HCT116 (cell line): Measurements from ENCODE around the gene TEF. TPM values are rescaled to one million over a fixed set of nuclear protein-coding genes. Genes with fewer than 3 reads are reported as not detected.
A peak's percentile ranks its signal among the peaks of the same experiment; 100 is the strongest.

Experiments
- ATAC-seq: fragments of 200-7000 bp; cut with Tn5 transposase; 2 replicates; pipeline ENCODE4 v1.9.1; 2020; ENCODE audit warnings: mild to moderate bottlenecking, moderate library complexity
- BruUV-seq: library from RNA; stranded (reverse); fragments of 400-500 nt; replicated peaks from 2 replicates; lab custom pipeline; 2021; lab: Mats Ljungman, UMichigan
- CTCF ChIA-PET: fragments of 300-600 bp; sonication (Branson Sonifier 250); formaldehyde crosslinking; loops from one replicate; lab custom pipeline; 2021; ENCODE audit warnings: antibody characterized with exemption; lab: Charles Lee
- POLR2A ChIA-PET: fragments of 300-600, 350-600 bp; sonication (Branson Sonifier 250); formaldehyde crosslinking; loops from one replicate; lab custom pipeline; 2021; ENCODE audit warnings: antibody characterized with exemption; lab: Charles Lee
- RAD21 ChIA-PET, 2 experiments: fragments of 300-600 bp; sonication (Branson Sonifier 250); formaldehyde crosslinking; loops; one replicate each; lab custom pipeline; 2023; ENCODE audit warnings: low total read pairs in 2 of 2; ENCODE audit not compliant: uncharacterized antibody in 2 of 2, unreplicated experiment in 2 of 2, low non-redundant PET in 1 of 2; lab: Charles Lee
- DNase-seq: peaks from one replicate; pipeline ENCODE4 v3.0.0-alpha.2; 2010; ENCODE audit warnings: low read depth, low spot score
- H2AFZ ChIP-seq: fragments of 200-600 bp; shearing (Covaris generic), sonication (generic); 2 replicates; pipeline ENCODE4 v1.6.1; 2017; ENCODE audit warnings: low read depth, mixed run types, mixed read lengths, antibody characterized with exemption, low read length; ENCODE audit not compliant: poor library complexity, severe bottlenecking
- H3K27ac ChIP-seq: 2 replicates; pipeline ENCODE4 v1.5.1; 2012; ENCODE audit warnings: low read depth, low read length
- H3K27me3 ChIP-seq: fragments of 200-600 bp; sonication (generic); 2 replicates; pipeline ENCODE4 v1.6.1; 2016; ENCODE audit warnings: mixed run types, low read length, mixed read lengths; ENCODE audit not compliant: insufficient read depth
- H3K36me3 ChIP-seq, 2 experiments: fragments of 200-500 bp in 1 of 2; fragments of 200-600 bp in 1 of 2; sonication (Bioruptor generic) in 1 of 2; sonication (generic) in 1 of 2; 2 replicates each; pipeline versions ENCODE4 v1.5.1 to v1.6.1; 2014 to 2016; ENCODE audit warnings: low read length in 2 of 2, inconsistent platforms in 1 of 2, mixed read lengths in 1 of 2, mixed run types in 1 of 2; ENCODE audit not compliant: insufficient read depth in 2 of 2, control insufficient read depth in 1 of 2
- H3K4me1 ChIP-seq, 2 experiments: fragments of 200-600 bp in 1 of 2; sonication (generic) in 1 of 2; 2 replicates each; pipeline versions ENCODE4 v1.5.1 to v1.6.1; 2012 to 2017; ENCODE audit warnings: low read length in 2 of 2, inconsistent platforms in 1 of 2, mild to moderate bottlenecking in 1 of 2, mixed read lengths in 1 of 2, mixed run types in 1 of 2, moderate library complexity in 1 of 2; ENCODE audit not compliant: insufficient read depth in 2 of 2, control insufficient read depth in 1 of 2
- H3K4me2 ChIP-seq: fragments of 200-600 bp; sonication (generic); 2 replicates; pipeline ENCODE4 v1.6.1; 2017; ENCODE audit warnings: mixed run types, low read length, mixed read lengths
- H3K4me3 ChIP-seq, 2 experiments: fragments of 200-600 bp in 1 of 2; sonication (generic) in 1 of 2; replicated peaks in 1 of 2; 2 replicates each; pipeline ENCODE4 v1.5.1; 2011 to 2016; ENCODE audit warnings: low read length in 2 of 2, control low read depth in 1 of 2, low read depth in 1 of 2, mild to moderate bottlenecking in 1 of 2, mixed read lengths in 1 of 2, mixed run types in 1 of 2
- H3K79me2 ChIP-seq: fragments of 200-600 bp; sonication (generic); 2 replicates; pipeline ENCODE4 v1.6.1; 2017; ENCODE audit warnings: mild to moderate bottlenecking, mixed run types, low read length, moderate library complexity, mixed read lengths; ENCODE audit not compliant: insufficient read depth
- H3K9ac ChIP-seq: fragments of 200-600 bp; sonication (generic); 2 replicates; pipeline ENCODE4 v1.6.1; 2016; ENCODE audit warnings: low read length, mixed read lengths
- H3K9me2 ChIP-seq: fragments of 200-600 bp; sonication (generic), shearing (Covaris generic); 2 replicates; pipeline ENCODE4 v1.6.1; 2017; ENCODE audit warnings: mixed run types, mild to moderate bottlenecking, moderate library complexity; ENCODE audit not compliant: insufficient read depth
- H3K9me3 ChIP-seq, 2 experiments: fragments of 200-500 bp in 1 of 2; fragments of 200-600 bp in 1 of 2; sonication (Bioruptor generic) in 1 of 2; sonication (generic) in 1 of 2; 2 replicates each; pipeline ENCODE4 v1.6.1; 2014 to 2017; ENCODE audit warnings: low read length in 2 of 2, mixed read lengths in 2 of 2, inconsistent platforms in 1 of 2, low read depth in 1 of 2, mild to moderate bottlenecking in 1 of 2, mixed run types in 1 of 2, moderate library complexity in 1 of 2; ENCODE audit not compliant: control insufficient read depth in 1 of 2, insufficient read depth in 1 of 2
- H4K20me1 ChIP-seq: fragments of 200-600 bp; sonication (generic), shearing (Covaris generic); 2 replicates; pipeline ENCODE4 v1.6.1; 2017; ENCODE audit warnings: mixed run types, mild to moderate bottlenecking, moderate library complexity; ENCODE audit not compliant: insufficient read depth
- CBX3 ChIP-seq: IDR thresholded peaks from 2 replicates; pipeline ENCODE4 v1.6.1; 2012; ENCODE audit warnings: low read depth
- CEBPB ChIP-seq: IDR thresholded peaks from 2 replicates; pipeline ENCODE4 v1.6.1; 2012; ENCODE audit warnings: low read depth
- EZH2 ChIP-seq: fragments of 200-600 bp; sonication (generic); IDR thresholded peaks from 2 replicates; pipeline ENCODE4 v1.6.1; 2017; ENCODE audit warnings: antibody characterized with exemption, mixed run types
- POLR2A ChIP-seq: IDR thresholded peaks from 2 replicates; pipeline ENCODE4 v1.7.0; 2011; ENCODE audit warnings: borderline replicate concordance; ENCODE audit not compliant: insufficient read depth, insufficient read length; ENCODE audit errors: extremely low read depth
- RAD21 ChIP-seq: IDR thresholded peaks from 2 replicates; pipeline ENCODE4 v1.6.1; 2012; ENCODE audit warnings: low read depth, mild to moderate bottlenecking
- SIN3A ChIP-seq: IDR thresholded peaks from 2 replicates; pipeline ENCODE4 v1.6.1; 2012; ENCODE audit warnings: low read depth
- SP1 ChIP-seq: IDR thresholded peaks from 2 replicates; pipeline ENCODE4 v1.6.1; 2012; ENCODE audit warnings: low read depth
- SRF ChIP-seq: IDR thresholded peaks from 2 replicates; pipeline ENCODE4 v1.6.1; 2012; ENCODE audit warnings: low read depth
- ZFX ChIP-seq: fragments of 450-650 bp; IDR thresholded peaks from 2 replicates; pipeline ENCODE4 v1.6.1; 2017
- intact Hi-C: fragments of 100-400 bp; cut with micrococcal nuclease; formaldehyde crosslinking; loops from 2 replicates; pipeline ENCODE4 v1.10.0; 2022
- total RNA-seq: library from RNA; stranded (reverse); gene quantifications from one replicate; pipeline ENCODE4 v1.2.1, GENCODE V29; 2021; ENCODE audit not compliant: unreplicated experiment
- TF ChIP-seq, protein P1 (sequence below): IDR thresholded peaks from 2 replicates; pipeline ENCODE4 v1.6.1; 2012; ENCODE audit warnings: low read depth

Gene TEF
- total RNA-seq, 1 experiment from 2014 or later: 16.5 TPM

DNA sequence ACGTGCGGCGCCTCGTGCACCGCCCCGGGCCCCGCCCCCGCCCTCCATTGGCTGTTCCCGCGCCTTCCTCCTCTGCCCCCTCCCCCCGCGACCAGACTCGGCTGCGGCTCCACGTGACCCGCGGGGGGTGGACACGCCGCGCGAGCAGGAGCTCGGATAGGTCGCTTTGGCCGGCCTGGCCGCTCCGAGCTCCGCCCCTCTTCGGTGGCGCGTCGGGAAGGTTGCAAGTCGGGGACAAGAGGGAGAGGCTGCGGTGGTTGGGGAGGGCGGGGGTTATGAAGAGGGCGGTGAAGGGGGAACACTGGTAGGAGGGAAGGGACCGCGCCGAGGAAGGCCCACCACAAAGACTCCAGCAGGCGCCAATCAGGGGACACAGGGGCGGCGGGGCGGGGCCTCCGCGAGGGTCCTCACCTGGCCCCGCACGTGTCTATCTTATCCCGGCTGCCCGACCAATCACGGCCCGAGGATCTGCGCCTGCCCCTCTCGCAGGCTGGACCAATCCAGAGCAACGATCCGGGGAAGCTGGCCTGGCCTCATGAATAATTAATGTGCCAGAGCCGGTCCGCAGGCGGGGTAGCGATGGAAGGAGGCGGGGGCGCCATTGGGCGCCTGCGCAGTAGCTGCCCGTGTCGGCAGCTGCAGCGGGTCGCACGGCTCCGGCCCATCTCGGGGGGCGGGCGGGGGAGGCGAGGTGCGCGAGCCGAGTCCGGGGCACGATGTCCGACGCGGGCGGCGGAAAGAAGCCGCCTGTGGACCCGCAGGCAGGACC lies at the start of gene TEF (continued):
- peak; percentile 4 for TF ChIP-seq POLR2A
- no peak for TF ChIP-seq SIN3A
- no peak for TF ChIP-seq RAD21
- no peak for TF ChIP-seq EZH2
- no peak for TF ChIP-seq ZFX
- no peak; the same call in 1 of the 2 replicates for TF ChIP-seq CBX3
- TF ChIP-seq SRF: no peak
- TF ChIP-seq, all 23 proteins: peak for 5

DNA sequence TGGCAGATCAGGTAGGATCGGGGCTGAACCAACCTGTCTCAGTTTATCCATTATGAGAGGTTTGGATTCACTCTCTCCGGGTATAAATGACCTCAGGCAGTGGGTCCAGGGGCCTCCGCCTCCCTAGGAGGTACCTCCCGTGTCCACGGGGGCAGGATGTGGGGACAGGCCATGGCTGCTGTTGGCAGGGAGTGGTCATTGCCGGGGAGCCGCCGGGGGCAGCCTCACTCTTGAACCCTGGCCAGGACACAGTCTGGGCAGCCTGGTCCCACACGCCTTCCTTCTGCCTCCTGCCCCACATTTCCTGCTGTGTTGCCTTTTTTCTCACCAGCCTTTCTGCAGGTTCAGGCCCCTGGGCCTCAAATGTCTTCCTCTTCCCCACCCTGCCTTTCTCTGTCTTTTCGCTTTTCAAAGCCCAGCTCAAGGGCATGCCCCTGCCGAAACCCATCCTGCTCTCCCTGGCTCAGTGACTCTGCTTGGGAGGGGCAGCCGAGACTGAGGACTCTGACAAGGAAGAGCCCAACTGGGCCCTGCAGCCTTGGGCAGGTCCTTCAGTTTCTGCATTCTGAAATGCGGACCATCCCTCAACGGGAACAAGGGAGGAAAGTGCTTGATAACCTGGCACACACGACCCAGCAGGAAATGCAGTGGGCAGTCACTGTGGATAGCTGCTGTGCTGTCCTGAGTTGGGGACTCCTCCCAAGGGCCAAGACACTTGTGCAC lies 49.4 kb upstream of the TEF start:
- DNase-seq (no peak), ATAC-seq (no peak)
- Histone ChIP-seq H3K4me1 (no peaks in the 10 kb centered on the region), H3K27ac (no peak overlapping the region), H4K20me1 (no peaks in the 10 kb centered on the region), H3K9me3 (no peaks in the 10 kb centered on the region), H3K27me3 (no peaks in the 10 kb centered on the region), H3K4me3 (no peak overlapping the region), H2AFZ (no peak overlapping the region), H3K36me3 (peaks cover 19 to 22% of the 10 kb centered on the region in 2 experiments; a peak in 3 of 4 replicates), H3K79me2 (no peaks in the 10 kb centered on the region), H3K9me2 (no peaks in the 10 kb centered on the region), H3K9ac (no peak overlapping the region), H3K4me2 (no peak overlapping the region)
- RAD21 ChIA-PET: no interaction called here
- no TSS peak for BruUV-seq
- intact Hi-C loops: no loop called here
- TF ChIP-seq CEBPB (no peak), SP1 (no peak), SRF (no peak)
- TF ChIP-seq, protein P1, sequence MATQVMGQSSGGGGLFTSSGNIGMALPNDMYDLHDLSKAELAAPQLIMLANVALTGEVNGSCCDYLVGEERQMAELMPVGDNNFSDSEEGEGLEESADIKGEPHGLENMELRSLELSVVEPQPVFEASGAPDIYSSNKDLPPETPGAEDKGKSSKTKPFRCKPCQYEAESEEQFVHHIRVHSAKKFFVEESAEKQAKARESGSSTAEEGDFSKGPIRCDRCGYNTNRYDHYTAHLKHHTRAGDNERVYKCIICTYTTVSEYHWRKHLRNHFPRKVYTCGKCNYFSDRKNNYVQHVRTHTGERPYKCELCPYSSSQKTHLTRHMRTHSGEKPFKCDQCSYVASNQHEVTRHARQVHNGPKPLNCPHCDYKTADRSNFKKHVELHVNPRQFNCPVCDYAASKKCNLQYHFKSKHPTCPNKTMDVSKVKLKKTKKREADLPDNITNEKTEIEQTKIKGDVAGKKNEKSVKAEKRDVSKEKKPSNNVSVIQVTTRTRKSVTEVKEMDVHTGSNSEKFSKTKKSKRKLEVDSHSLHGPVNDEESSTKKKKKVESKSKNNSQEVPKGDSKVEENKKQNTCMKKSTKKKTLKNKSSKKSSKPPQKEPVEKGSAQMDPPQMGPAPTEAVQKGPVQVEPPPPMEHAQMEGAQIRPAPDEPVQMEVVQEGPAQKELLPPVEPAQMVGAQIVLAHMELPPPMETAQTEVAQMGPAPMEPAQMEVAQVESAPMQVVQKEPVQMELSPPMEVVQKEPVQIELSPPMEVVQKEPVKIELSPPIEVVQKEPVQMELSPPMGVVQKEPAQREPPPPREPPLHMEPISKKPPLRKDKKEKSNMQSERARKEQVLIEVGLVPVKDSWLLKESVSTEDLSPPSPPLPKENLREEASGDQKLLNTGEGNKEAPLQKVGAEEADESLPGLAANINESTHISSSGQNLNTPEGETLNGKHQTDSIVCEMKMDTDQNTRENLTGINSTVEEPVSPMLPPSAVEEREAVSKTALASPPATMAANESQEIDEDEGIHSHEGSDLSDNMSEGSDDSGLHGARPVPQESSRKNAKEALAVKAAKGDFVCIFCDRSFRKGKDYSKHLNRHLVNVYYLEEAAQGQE: no peak
- POLR2A ChIA-PET: no interaction called here
- CTCF ChIA-PET: no interaction called here
